K562 (cell line): Measurements from ENCODE around the gene C12orf43.

ENCODE experiments used
- ATF3 ChIP-seq, 2 experiments: fragments of 450-650 bp in 1 of 2; sonication (generic) in 1 of 2; formaldehyde crosslinking in 1 of 2; IDR thresholded peaks in 1 of 2; conservative IDR thresholded peaks in 1 of 2; 2 replicates each; pipeline versions ENCODE4 v1.6.1 to v1.8.1; 2016 to 2023; ENCODE audit warnings: mild to moderate bottlenecking in 2 of 2, moderate library complexity in 2 of 2, inconsistent platforms in 1 of 2, missing genetic modification reagents in 1 of 2
- ATF4 ChIP-seq: fragments of 450-650 bp; formaldehyde crosslinking; IDR thresholded peaks from 2 replicates; pipeline ENCODE4 v1.4.0; 2022; ENCODE audit warnings: mild to moderate bottlenecking, moderate library complexity
- HCFC1 ChIP-seq: IDR thresholded peaks from 2 replicates; pipeline ENCODE4 v1.6.1; 2012; ENCODE audit warnings: low read depth, low read length, improper control_type of control experiment
- HMG20B ChIP-seq: fragments of 250-450 bp; sonication (Bioruptor Pico); IDR thresholded peaks from 2 replicates; pipeline ENCODE4 v1.5.0; 2021; ENCODE audit warnings: mild to moderate bottlenecking
- KDM1A ChIP-seq, 2 experiments: fragments of 450-650 bp; IDR thresholded peaks; 2 replicates each; pipeline ENCODE4 v1.6.1; 2016; ENCODE audit warnings: mild to moderate bottlenecking in 2 of 2
- NFE2L1 ChIP-seq: fragments of 450-650 bp; IDR thresholded peaks from 2 replicates; pipeline ENCODE4 v1.6.1; 2016; ENCODE audit warnings: missing genetic modification characterization, low read depth, mild to moderate bottlenecking, missing compliant biosample characterization, moderate library complexity, borderline replicate concordance
- NFIC ChIP-seq: fragments of 450-650 bp; IDR thresholded peaks from 2 replicates; pipeline ENCODE4 v1.6.1; 2017; ENCODE audit warnings: mild to moderate bottlenecking, inconsistent platforms
- RERE ChIP-seq: sonication (generic); formaldehyde crosslinking; IDR thresholded peaks from 2 replicates; pipeline ENCODE4 v1.8.0; 2023; ENCODE audit warnings: missing genetic modification reagents, mild to moderate bottlenecking, borderline replicate concordance
- ZC3H11A ChIP-seq: IDR thresholded peaks from 2 replicates; pipeline ENCODE4 v1.6.1; 2012; ENCODE audit warnings: low read depth, low read length, improper control_type of control experiment
- TF ChIP-seq, protein P1 (sequence below): sonication (generic); formaldehyde crosslinking; IDR thresholded peaks from 2 replicates; pipeline ENCODE4 v1.8.0; 2022; ENCODE audit warnings: mild to moderate bottlenecking, missing genetic modification reagents
- TF ChIP-seq, protein P2 (sequence below), 3 experiments: IDR thresholded peaks in 2 of 3; conservative IDR thresholded peaks in 1 of 3; 2 replicates each; pipeline ENCODE4 v1.5.1; 2011 to 2012; ENCODE audit warnings: low read length in 3 of 3, mild to moderate bottlenecking in 3 of 3, control low read depth in 2 of 3, improper control_type of control experiment in 1 of 3, inconsistent platforms in 1 of 3, low read depth in 1 of 3, mixed read lengths in 1 of 3, moderate library complexity in 1 of 3; ENCODE audit not compliant: insufficient read depth in 2 of 3
- TF ChIP-seq, protein P3 (sequence below): sonication (generic); formaldehyde crosslinking; IDR thresholded peaks from 2 replicates; pipeline ENCODE4 v1.5.0; 2020; ENCODE audit warnings: missing genetic modification reagents
- TF ChIP-seq, protein P4 (sequence below), 2 experiments: fragments of 450-650 bp; IDR thresholded peaks; 2 replicates each; pipeline ENCODE4 v1.6.1; 2016

- no peak for TF ChIP-seq NFIC
- TF ChIP-seq NFE2L1 (tag) = no peak
- TF ChIP-seq, protein P1, sequence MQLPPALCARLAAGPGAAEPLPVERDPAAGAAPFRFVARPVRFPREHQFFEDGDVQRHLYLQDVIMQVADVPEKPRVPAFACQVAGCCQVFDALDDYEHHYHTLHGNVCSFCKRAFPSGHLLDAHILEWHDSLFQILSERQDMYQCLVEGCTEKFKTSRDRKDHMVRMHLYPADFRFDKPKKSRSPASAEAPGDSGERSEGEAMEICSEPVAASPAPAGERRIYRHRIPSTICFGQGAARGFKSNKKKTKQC = no peak
- no peak for TF ChIP-seq HMG20B
- TF ChIP-seq, protein P2, sequence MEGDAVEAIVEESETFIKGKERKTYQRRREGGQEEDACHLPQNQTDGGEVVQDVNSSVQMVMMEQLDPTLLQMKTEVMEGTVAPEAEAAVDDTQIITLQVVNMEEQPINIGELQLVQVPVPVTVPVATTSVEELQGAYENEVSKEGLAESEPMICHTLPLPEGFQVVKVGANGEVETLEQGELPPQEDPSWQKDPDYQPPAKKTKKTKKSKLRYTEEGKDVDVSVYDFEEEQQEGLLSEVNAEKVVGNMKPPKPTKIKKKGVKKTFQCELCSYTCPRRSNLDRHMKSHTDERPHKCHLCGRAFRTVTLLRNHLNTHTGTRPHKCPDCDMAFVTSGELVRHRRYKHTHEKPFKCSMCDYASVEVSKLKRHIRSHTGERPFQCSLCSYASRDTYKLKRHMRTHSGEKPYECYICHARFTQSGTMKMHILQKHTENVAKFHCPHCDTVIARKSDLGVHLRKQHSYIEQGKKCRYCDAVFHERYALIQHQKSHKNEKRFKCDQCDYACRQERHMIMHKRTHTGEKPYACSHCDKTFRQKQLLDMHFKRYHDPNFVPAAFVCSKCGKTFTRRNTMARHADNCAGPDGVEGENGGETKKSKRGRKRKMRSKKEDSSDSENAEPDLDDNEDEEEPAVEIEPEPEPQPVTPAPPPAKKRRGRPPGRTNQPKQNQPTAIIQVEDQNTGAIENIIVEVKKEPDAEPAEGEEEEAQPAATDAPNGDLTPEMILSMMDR (IDR thresholded peaks at IDR 0.05 in 2 of 3, conservative IDR thresholded peaks at IDR 0.05 in 1 of 3; ENCODE audit: insufficient read depth in 2 of 3, low read depth in 1 of 3, low read length in 3 of 3) = no peak
- TF ChIP-seq, protein P3, sequence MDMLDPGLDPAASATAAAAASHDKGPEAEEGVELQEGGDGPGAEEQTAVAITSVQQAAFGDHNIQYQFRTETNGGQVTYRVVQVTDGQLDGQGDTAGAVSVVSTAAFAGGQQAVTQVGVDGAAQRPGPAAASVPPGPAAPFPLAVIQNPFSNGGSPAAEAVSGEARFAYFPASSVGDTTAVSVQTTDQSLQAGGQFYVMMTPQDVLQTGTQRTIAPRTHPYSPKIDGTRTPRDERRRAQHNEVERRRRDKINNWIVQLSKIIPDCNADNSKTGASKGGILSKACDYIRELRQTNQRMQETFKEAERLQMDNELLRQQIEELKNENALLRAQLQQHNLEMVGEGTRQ (CRISPR knock-in tag) = no peak
- TF ChIP-seq, protein P4, sequence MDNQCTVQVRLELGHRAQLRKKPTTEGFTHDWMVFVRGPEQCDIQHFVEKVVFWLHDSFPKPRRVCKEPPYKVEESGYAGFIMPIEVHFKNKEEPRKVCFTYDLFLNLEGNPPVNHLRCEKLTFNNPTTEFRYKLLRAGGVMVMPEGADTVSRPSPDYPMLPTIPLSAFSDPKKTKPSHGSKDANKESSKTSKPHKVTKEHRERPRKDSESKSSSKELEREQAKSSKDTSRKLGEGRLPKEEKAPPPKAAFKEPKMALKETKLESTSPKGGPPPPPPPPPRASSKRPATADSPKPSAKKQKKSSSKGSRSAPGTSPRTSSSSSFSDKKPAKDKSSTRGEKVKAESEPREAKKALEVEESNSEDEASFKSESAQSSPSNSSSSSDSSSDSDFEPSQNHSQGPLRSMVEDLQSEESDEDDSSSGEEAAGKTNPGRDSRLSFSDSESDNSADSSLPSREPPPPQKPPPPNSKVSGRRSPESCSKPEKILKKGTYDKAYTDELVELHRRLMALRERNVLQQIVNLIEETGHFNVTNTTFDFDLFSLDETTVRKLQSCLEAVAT (IDR thresholded peaks at IDR 0.05) = no peak
- TF ChIP-seq HCFC1 = no peak
- TF ChIP-seq RERE (CRISPR knock-in tag) = no peak
- no peak for TF ChIP-seq ATF4 (CRISPR knock-in tag)
- no peak for TF ChIP-seq KDM1A (IDR thresholded peaks at IDR 0.05)
- no peak for TF ChIP-seq ATF3 (IDR thresholded peaks at IDR 0.05)
- TF ChIP-seq ATF3 (CRISPR knock-in tag; conservative IDR thresholded peaks at IDR 0.05) = no peak
- TF ChIP-seq ZC3H11A = no peak
Measured at GRCh38 chr12:120993496-120993895, 22.8 kb downstream of the C12orf43 start.
